ENCODE data around the gene MAGI2. TPM values are rescaled to one million over a fixed set of nuclear protein-coding genes. Genes with fewer than 3 reads are reported as not detected.

The MAGI2 gene
- total RNA-seq, 2 donors from 2014 or later = 3.9 to 10.5 TPM

GRCh38 chr7:78057571-78057970, 1395.9 kb downstream of the MAGI2 start:
- intact Hi-C loops (cut with DNase I) = no loop called here
- Histone ChIP-seq H3K36me3 (replicated peaks in 1 of 2; ENCODE audit: insufficient read depth in 1 of 2, low read depth in 2 of 2) (no peaks in the 10 kb centered on the region), H3K27ac (no peak overlapping the region), H3K27me3 (no peaks in the 10 kb centered on the region), H3K9me3 (no peaks in the 10 kb centered on the region), H3K4me1 (no peaks in the 10 kb centered on the region), H3K4me3 (no peak overlapping the region)
- DNase-seq (no peak), ATAC-seq (no peak)
- TF ChIP-seq POLR2A (IDR thresholded peaks at IDR 0.05) (no peak), CTCF (IDR thresholded peaks at IDR 0.05) (no peak)

GRCh38 chr7:78055599-78055998, 1397.9 kb downstream of the MAGI2 start:
- TF ChIP-seq CTCF (IDR thresholded peaks at IDR 0.05) (no peak), POLR2A (IDR thresholded peaks at IDR 0.05) (no peak)
- H3K9me3 ChIP-seq = no peaks in the 10 kb centered on the region
- no peaks in the 10 kb centered on the region for H3K4me1 ChIP-seq
- no peak overlapping the region for H3K27ac ChIP-seq
- WGBS, 2 donors = 77 to 89% methylated on average over 1 of the region's 1 CpG
- ATAC-seq (no peak), DNase-seq (no peak)
- intact Hi-C loops (cut with DNase I) = no loop called here
- H3K36me3 ChIP-seq (replicated peaks in 1 of 2; ENCODE audit: insufficient read depth in 1 of 2, low read depth in 2 of 2) = no peaks in the 10 kb centered on the region
- no peaks in the 10 kb centered on the region for H3K27me3 ChIP-seq
- H3K4me3 ChIP-seq = no peak overlapping the region

- 63 to 81% methylated on average over 3 of the region's 3 CpGs for WGBS, 2 donors
- Histone ChIP-seq H3K27me3 (no peaks in the 10 kb centered on the region), H3K36me3 (replicated peaks in 1 of 2; ENCODE audit: insufficient read depth in 1 of 2, low read depth in 2 of 2) (no peaks in the 10 kb centered on the region), H3K9me3 (no peaks in the 10 kb centered on the region), H3K27ac (no peak overlapping the region), H3K4me1 (no peaks in the 10 kb centered on the region), H3K4me3 (no peak overlapping the region)
- ATAC-seq = no peak
- TF ChIP-seq CTCF (IDR thresholded peaks at IDR 0.05) = no peak
- DNase-seq = no peak
- intact Hi-C loops (cut with DNase I) = no loop called here
Measured at GRCh38 chr7:78055001-78055573, 1398.4 kb downstream of the MAGI2 start.

- peaks cover 7% of the 10 kb centered on the region for H3K4me1 ChIP-seq
- WGBS, 2 donors = 67 to 83% methylated on average over 7 of the region's 7 CpGs
- H3K27me3 ChIP-seq = no peaks in the 10 kb centered on the region
- H3K36me3 ChIP-seq (replicated peaks in 1 of 2; ENCODE audit: insufficient read depth in 1 of 2, low read depth in 2 of 2) = no peaks in the 10 kb centered on the region
- ATAC-seq (no peak), DNase-seq (no peak)
- no peak overlapping the region for H3K27ac ChIP-seq
- no peak for TF ChIP-seq POLR2A (IDR thresholded peaks at IDR 0.05)
- intact Hi-C loops (cut with DNase I) = no loop called here
- H3K9me3 ChIP-seq = no peaks in the 10 kb centered on the region
- H3K4me3 ChIP-seq = no peak overlapping the region
Measured at GRCh38 chr7:78052112-78052511, 1401.4 kb downstream of the MAGI2 start.

GRCh38 chr7:78047800-78048199, 1405.7 kb downstream of the MAGI2 start:
- DNase-seq (no peak), ATAC-seq (no peak)
- Histone ChIP-seq H3K36me3 (replicated peaks in 1 of 2; ENCODE audit: insufficient read depth in 1 of 2, low read depth in 2 of 2) (no peaks in the 10 kb centered on the region), H3K4me3 (no peak overlapping the region), H3K27ac (no peak overlapping the region), H3K9me3 (no peaks in the 10 kb centered on the region), H3K4me1 (peaks cover 7% of the 10 kb centered on the region), H3K27me3 (no peaks in the 10 kb centered on the region)
- WGBS, 2 donors = 42 to 53% methylated on average over 3 of the region's 3 CpGs
- intact Hi-C loops (cut with DNase I) = no loop called here
- TF ChIP-seq POLR2A (IDR thresholded peaks at IDR 0.05) (no peak), CTCF (IDR thresholded peaks at IDR 0.05) (no peak)

All from body of pancreas (tissue), 4 donors.